ENCODE data around the gene WLS. TPM values are rescaled to one million over a fixed set of nuclear protein-coding genes. Genes with fewer than 3 reads are reported as not detected.

WLS gene
- total and polyA plus RNA-seq, 9 donors: 42.2 to 303 (median 120) TPM

DNA sequence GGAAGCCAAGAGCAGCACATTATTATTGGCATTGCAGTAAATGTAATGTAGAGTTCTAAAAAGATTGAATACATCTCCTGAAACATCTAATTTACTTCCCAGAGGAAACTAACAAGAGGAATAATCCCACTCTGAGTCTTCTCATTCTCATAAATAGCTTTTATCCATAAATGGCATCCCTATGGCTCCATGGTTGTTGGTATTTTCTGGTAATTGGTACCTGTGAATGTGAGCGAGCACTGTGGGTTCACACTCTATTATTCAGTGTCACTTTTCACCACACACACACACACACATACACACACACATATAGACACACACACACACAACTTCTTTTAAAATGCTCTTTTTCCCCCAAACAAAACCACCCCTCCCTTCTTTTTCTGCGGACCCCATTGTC is 4.7 kb upstream of the WLS start:
- 95 to 98% (median 96%) methylated on average over 2 of the region's 2 CpGs for WGBS, 3 donors
- no peak for DNase-seq
- Histone ChIP-seq H3K36me3 (no peaks in the 10 kb centered on the region), H3K4me1 (ENCODE audit: insufficient read depth) (no peaks in the 10 kb centered on the region), H3K27ac (no peak overlapping the region), H3K4me3 (no peak overlapping the region), H3K27me3 (no peaks in the 10 kb centered on the region), H3K9me3 (no peaks in the 10 kb centered on the region)
- TF ChIP-seq, protein P1, sequence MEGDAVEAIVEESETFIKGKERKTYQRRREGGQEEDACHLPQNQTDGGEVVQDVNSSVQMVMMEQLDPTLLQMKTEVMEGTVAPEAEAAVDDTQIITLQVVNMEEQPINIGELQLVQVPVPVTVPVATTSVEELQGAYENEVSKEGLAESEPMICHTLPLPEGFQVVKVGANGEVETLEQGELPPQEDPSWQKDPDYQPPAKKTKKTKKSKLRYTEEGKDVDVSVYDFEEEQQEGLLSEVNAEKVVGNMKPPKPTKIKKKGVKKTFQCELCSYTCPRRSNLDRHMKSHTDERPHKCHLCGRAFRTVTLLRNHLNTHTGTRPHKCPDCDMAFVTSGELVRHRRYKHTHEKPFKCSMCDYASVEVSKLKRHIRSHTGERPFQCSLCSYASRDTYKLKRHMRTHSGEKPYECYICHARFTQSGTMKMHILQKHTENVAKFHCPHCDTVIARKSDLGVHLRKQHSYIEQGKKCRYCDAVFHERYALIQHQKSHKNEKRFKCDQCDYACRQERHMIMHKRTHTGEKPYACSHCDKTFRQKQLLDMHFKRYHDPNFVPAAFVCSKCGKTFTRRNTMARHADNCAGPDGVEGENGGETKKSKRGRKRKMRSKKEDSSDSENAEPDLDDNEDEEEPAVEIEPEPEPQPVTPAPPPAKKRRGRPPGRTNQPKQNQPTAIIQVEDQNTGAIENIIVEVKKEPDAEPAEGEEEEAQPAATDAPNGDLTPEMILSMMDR (IDR thresholded peaks at IDR 0.05): no peak
- TF ChIP-seq EP300 (IDR thresholded peaks at IDR 0.05) (no peak), POLR2A (IDR thresholded peaks at IDR 0.05) (no peak)
- intact Hi-C loops (cut with DNase I): loop anchor here in 2 of 4 donors (10.0 kb wide), 2 partner anchors 88 to 112 kb away; no protein-coding TSS in a partner anchor

DNA sequence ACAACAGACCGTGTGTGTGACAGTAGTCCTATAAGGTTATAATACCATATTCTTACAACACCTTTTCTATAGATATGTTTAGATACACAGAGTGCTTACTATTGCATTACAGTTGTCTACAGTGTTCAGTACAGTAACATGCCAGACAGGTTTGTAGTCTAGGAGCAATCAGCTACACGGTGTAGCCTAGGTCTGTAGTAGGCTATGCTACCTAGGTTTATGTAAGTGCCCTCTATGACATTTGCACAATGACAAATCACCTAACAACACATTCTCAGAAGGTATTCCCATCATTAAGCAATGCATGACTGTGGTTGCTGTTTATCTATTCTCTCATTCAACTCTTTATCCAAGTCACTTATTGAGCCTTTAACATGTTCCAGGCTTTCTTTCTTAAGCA is 1.8 kb upstream of the WLS start:
- H3K4me3 ChIP-seq: no peak overlapping the region
- peaks cover 5% of the 10 kb centered on the region for H3K4me1 ChIP-seq (ENCODE audit: insufficient read depth)
- no peaks in the 10 kb centered on the region for H3K27me3 ChIP-seq
- DNase-seq: no peak
- WGBS, 3 donors: 77 to 89% (median 87%) methylated on average over 2 of the region's 2 CpGs
- intact Hi-C loops (cut with DNase I): loop anchor here in 3 of 4 donors (5.0 to 10.0 kb wide), 4 partner anchors 88 to 112 kb away; no protein-coding TSS in a partner anchor
- H3K36me3 ChIP-seq: no peaks in the 10 kb centered on the region
- no peak overlapping the region for H3K27ac ChIP-seq
- TF ChIP-seq EP300 (IDR thresholded peaks at IDR 0.05): no peak
- no peak for TF ChIP-seq POLR2A (IDR thresholded peaks at IDR 0.05)
- TF ChIP-seq, protein P1 (IDR thresholded peaks at IDR 0.05): no peak
- no peaks in the 10 kb centered on the region for H3K9me3 ChIP-seq

DNA sequence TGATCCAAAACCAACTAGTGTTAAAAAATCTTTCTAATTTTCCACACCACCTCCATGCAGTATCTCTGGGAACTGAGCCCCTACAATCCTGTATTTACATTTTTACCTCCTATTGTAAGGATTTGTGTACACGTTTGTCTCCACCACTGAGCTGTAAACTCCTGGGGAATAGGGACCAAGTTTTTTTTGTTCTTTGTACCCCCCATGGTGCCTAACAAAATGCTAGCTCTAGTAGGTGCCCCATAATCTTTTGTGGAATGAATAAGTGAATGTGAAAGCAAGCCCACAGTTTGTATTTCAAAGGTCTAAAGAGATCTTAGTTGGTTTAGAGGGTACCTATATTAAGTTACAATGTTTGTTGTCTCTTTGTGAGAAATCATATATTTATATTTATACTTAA is 879 bp upstream of the WLS start:
- intact Hi-C loops (cut with DNase I): loop anchor here in 3 of 4 donors (5.0 to 10.0 kb wide), 4 partner anchors 89 to 111 kb away; no protein-coding TSS in a partner anchor
- H3K9me3 ChIP-seq: no peaks in the 10 kb centered on the region
- peak overlapping the region in 1 of 2 donors; percentile 73 for H3K27ac ChIP-seq
- TF ChIP-seq, protein P1 (IDR thresholded peaks at IDR 0.05): no peak
- H3K27me3 ChIP-seq: no peaks in the 10 kb centered on the region
- peak overlapping the region; percentile 78 for H3K4me3 ChIP-seq
- WGBS, 3 donors: 11 to 21% (median 21%) methylated on average over 1 of the region's 1 CpG
- DNase-seq: no peak
- peaks cover 7% of the 10 kb centered on the region for H3K4me1 ChIP-seq (ENCODE audit: insufficient read depth)
- no peaks in the 10 kb centered on the region for H3K36me3 ChIP-seq

DNA sequence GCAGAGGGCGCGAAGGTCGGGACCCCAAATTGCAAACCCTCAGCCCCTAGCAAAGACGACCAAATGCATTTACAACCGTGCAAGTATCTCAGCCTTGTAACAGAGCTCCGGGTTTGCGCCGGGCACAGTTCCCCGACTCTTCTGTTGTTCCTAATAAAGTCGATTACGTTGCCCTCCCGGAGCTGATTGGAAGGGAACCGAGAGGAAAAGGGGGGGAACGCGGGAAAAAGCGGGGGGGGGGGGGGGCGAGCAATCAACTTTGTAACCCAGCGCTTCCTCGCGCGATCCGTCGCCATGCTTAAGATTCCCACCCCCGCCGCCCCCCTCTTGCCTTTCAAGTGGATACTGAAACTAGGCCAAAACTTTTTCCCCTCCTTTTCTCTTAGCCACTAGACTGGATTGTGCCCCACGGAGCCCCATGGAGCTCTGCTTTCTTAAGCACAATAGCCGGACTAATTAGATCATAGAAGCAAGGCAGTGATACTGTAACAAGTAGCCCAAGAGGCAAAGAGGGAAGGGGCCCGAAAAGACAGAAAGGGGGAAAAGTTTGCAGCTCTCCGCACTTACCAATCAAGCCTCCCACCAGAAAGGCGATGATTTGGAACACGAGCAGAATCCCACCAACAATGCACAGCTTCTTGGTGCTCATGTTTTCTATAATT is 565 bp downstream of the WLS start:
- intact Hi-C loops (cut with DNase I): loop anchor here in 3 of 4 donors (2.0 to 10.0 kb wide), 6 partner anchors 59 to 111 kb away; no protein-coding TSS in a partner anchor

More for the DNA sequence above, 565 bp downstream of the WLS start:
- Histone ChIP-seq H3K36me3 (no peaks in the 10 kb centered on the region), H3K27ac (peak overlapping the region; percentile 73 to 86), H3K4me3 (peak overlapping the region; percentile 78), H3K27me3 (no peaks in the 10 kb centered on the region), H3K4me1 (ENCODE audit: insufficient read depth) (peaks cover 8% of the 10 kb centered on the region), H3K9me3 (no peaks in the 10 kb centered on the region)
- peak; percentile 71 to 83 (median 77) for DNase-seq
- 1% methylated on average over 28 to 31 of the region's 31 CpGs for WGBS, 3 donors
- TF ChIP-seq, protein P1 (IDR thresholded peaks at IDR 0.05): no peak
- TF ChIP-seq EP300 (IDR thresholded peaks at IDR 0.05) (no peak), POLR2A (IDR thresholded peaks at IDR 0.05) (peak; percentile 42)

All from ovary (tissue), 9 donors.